HepG2 (cell line): ENCODE measurements around the gene PTPMT1. TPM values are rescaled to one million over a fixed set of nuclear protein-coding genes. Genes with fewer than 3 reads are reported as not detected.
A peak's percentile ranks its signal among the peaks of the same experiment; 100 is the strongest.

Experiments
- GFI1 ChIP-seq: sonication (generic); formaldehyde crosslinking; IDR thresholded peaks from 2 replicates; pipeline ENCODE4 v1.5.0; 2020; ENCODE audit warnings: missing genetic modification reagents, mild to moderate bottlenecking, borderline replicate concordance
- HCFC1 ChIP-seq: fragments of 150-350 bp; IDR thresholded peaks from 2 replicates; pipeline ENCODE4 v1.6.1; 2014; ENCODE audit warnings: low read depth, low read length
- KDM4B ChIP-seq: sonication (generic); formaldehyde crosslinking; IDR thresholded peaks from 2 replicates; pipeline ENCODE4 v1.4.0; 2020; ENCODE audit warnings: missing genetic modification reagents
- MTF1 ChIP-seq: sonication (generic); formaldehyde crosslinking; IDR thresholded peaks from 2 replicates; pipeline ENCODE4 v1.5.0; 2020; ENCODE audit warnings: missing genetic modification reagents
- MTF2 ChIP-seq: sonication (generic); formaldehyde crosslinking; IDR thresholded peaks from 2 replicates; pipeline ENCODE4 v1.5.0; 2020; ENCODE audit warnings: missing genetic modification reagents, borderline replicate concordance
- MYC ChIP-seq: sonication (generic); formaldehyde crosslinking; IDR thresholded peaks from 2 replicates; pipeline ENCODE4 v1.9.0; 2021; ENCODE audit warnings: missing genetic modification reagents, borderline replicate concordance
- POLR2AphosphoS5 ChIP-seq: IDR thresholded peaks from 2 replicates; pipeline ENCODE4 v1.6.1; 2012; ENCODE audit warnings: low read depth, low read length
- SALL1 ChIP-seq: sonication (generic); formaldehyde crosslinking; IDR thresholded peaks from 2 replicates; pipeline ENCODE4 v1.8.0; 2022; ENCODE audit warnings: mild to moderate bottlenecking, missing genetic modification reagents
- SAP130 ChIP-seq: IDR thresholded peaks from 2 replicates; pipeline ENCODE4 v1.6.1; 2016; ENCODE audit warnings: low read depth
- TCF7L2 ChIP-seq: IDR thresholded peaks from 2 replicates; pipeline ENCODE4 v1.6.1; 2011; ENCODE audit warnings: mild to moderate bottlenecking, low read depth, low read length, moderate library complexity
- ZNF225 ChIP-seq: sonication (generic); formaldehyde crosslinking; IDR thresholded peaks from 2 replicates; pipeline ENCODE4 v1.4.0; 2020; ENCODE audit warnings: mild to moderate bottlenecking, missing genetic modification reagents
- ZNF264 ChIP-seq: sonication (generic); formaldehyde crosslinking; IDR thresholded peaks from 2 replicates; pipeline ENCODE4 v1.4.0; 2020; ENCODE audit warnings: missing genetic modification reagents
- ZNF354B ChIP-seq: sonication (generic); formaldehyde crosslinking; IDR thresholded peaks from 2 replicates; pipeline ENCODE4 v1.8.0; 2022; ENCODE audit warnings: mild to moderate bottlenecking, missing genetic modification reagents
- ZNF563 ChIP-seq: sonication (generic); formaldehyde crosslinking; IDR thresholded peaks from 2 replicates; pipeline ENCODE4 v1.8.0; 2022; ENCODE audit warnings: mild to moderate bottlenecking, moderate library complexity, missing genetic modification reagents
- ZNF564 ChIP-seq: sonication (generic); formaldehyde crosslinking; IDR thresholded peaks from 2 replicates; pipeline ENCODE4 v1.8.1; 2023; ENCODE audit warnings: mild to moderate bottlenecking, missing genetic modification reagents
- ZNF746 ChIP-seq: sonication (generic); formaldehyde crosslinking; IDR thresholded peaks from 2 replicates; pipeline ENCODE4 v1.8.0; 2022; ENCODE audit warnings: mild to moderate bottlenecking, missing genetic modification reagents
- ZNF883 ChIP-seq: sonication (generic); formaldehyde crosslinking; IDR thresholded peaks from 2 replicates; pipeline ENCODE4 v1.5.1; 2020; ENCODE audit warnings: mild to moderate bottlenecking, missing genetic modification reagents; ENCODE audit errors: not compliant biosample characterization
- polyA plus RNA-seq, 8 experiments: library from polyadenylated mRNA; depleted of rRNA in 3 of 8; stranded (reverse) in 7 of 8; unstranded in 1 of 8; fragments of >200 nt; fragmentation: Illumina TruSeq in 4 of 8; extraction: Trizol in 4 of 8; gene quantifications; 2 replicates each; pipeline versions ENCODE4 v1.2.1 to v1.2.3, GENCODE V29; 2011 to 2016; ENCODE audit warnings: low read depth in 4 of 8, missing spikeins in 1 of 8, mixed read lengths in 1 of 8; ENCODE audit not compliant: insufficient read depth in 1 of 8
- total RNA-seq, 5 experiments: library from RNA; depleted of rRNA; stranded (reverse); fragments of >200 nt; fragmentation: Illumina TruSeq; extraction: Trizol; gene quantifications; 2 replicates each; pipeline ENCODE4 v1.2.3, GENCODE V29; 2016; ENCODE audit warnings: low read depth in 1 of 5
- TF ChIP-seq, protein P1 (sequence below), 2 experiments: fragments of 450-650 bp in 1 of 2; sonication (generic) in 1 of 2; formaldehyde crosslinking in 1 of 2; IDR thresholded peaks; 2 replicates each; pipeline versions ENCODE4 v1.6.1 to v1.8.0; 2016 to 2022; ENCODE audit warnings: antibody characterized with exemption in 1 of 2, mild to moderate bottlenecking in 1 of 2, missing genetic modification reagents in 1 of 2
- TF ChIP-seq, protein P2 (sequence below): sonication (generic); formaldehyde crosslinking; IDR thresholded peaks from 2 replicates; pipeline ENCODE4 v1.8.0; 2022; ENCODE audit warnings: missing genetic modification reagents, mild to moderate bottlenecking, borderline replicate concordance

Gene PTPMT1
- total and polyA plus RNA-seq, 2 of the 13 experiments (the other 11 are each of a cell fraction or from before 2014, with no cell fraction given) = 55.6 to 129 TPM

DNA sequence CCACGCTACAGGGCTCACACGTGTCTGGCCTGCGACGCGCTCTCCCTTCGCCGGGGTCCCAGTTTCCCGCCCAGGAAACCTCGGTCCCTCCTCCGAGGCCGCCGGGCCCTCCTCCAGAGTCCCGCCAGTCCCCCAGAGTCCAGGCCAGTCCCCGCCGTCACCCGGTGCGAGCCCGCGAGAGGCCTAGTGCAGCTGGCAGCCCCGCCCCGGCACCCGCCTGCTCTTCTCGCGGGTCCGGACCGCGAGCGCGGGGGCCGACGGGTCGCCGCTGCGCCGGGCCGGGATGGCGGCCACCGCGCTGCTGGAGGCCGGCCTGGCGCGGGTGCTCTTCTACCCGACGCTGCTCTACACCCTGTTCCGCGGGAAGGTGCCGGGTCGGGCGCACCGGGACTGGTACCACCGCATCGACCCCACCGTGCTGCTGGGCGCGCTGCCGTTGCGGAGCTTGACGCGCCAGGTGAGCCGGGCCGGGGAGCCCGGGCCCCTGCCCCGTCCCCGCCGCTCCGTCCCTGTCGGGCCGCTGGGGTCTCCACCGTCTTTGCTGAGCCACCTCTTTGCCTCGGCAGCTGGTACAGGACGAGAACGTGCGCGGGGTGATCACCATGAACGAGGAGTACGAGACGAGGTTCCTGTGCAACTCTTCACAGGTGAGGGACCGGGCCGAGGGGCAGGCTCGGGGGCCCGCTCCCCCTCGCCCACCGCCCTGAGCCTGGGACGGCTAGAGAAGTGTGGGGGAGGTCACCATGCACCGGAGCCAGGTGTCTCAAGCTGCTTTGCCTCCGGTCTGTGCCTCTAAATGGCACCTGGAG is at the start of gene PTPMT1 (continued):
- TF ChIP-seq, protein P1, sequence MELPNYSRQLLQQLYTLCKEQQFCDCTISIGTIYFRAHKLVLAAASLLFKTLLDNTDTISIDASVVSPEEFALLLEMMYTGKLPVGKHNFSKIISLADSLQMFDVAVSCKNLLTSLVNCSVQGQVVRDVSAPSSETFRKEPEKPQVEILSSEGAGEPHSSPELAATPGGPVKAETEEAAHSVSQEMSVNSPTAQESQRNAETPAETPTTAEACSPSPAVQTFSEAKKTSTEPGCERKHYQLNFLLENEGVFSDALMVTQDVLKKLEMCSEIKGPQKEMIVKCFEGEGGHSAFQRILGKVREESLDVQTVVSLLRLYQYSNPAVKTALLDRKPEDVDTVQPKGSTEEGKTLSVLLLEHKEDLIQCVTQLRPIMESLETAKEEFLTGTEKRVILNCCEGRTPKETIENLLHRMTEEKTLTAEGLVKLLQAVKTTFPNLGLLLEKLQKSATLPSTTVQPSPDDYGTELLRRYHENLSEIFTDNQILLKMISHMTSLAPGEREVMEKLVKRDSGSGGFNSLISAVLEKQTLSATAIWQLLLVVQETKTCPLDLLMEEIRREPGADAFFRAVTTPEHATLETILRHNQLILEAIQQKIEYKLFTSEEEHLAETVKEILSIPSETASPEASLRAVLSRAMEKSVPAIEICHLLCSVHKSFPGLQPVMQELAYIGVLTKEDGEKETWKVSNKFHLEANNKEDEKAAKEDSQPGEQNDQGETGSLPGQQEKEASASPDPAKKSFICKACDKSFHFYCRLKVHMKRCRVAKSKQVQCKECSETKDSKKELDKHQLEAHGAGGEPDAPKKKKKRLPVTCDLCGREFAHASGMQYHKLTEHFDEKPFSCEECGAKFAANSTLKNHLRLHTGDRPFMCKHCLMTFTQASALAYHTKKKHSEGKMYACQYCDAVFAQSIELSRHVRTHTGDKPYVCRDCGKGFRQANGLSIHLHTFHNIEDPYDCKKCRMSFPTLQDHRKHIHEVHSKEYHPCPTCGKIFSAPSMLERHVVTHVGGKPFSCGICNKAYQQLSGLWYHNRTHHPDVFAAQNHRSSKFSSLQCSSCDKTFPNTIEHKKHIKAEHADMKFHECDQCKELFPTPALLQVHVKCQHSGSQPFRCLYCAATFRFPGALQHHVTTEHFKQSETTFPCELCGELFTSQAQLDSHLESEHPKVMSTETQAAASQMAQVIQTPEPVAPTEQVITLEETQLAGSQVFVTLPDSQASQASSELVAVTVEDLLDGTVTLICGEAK (IDR thresholded peaks at IDR 0.05) = no peak
- TF ChIP-seq, protein P1 (CRISPR knock-in tag; IDR thresholded peaks at IDR 0.05) = no peak; the same call in 1 of the 2 replicates
- TF ChIP-seq MTF2 (CRISPR knock-in tag) (peak; percentile 50; the same call in 1 of the 2 replicates), TCF7L2 (no peak), ZNF883 (CRISPR knock-in tag) (no peak), MYC (peak; percentile 73), ZNF746 (peak; percentile 73; the same call in 1 of the 2 replicates), MTF1 (CRISPR knock-in tag) (no peak), ZNF225 (CRISPR knock-in tag) (peak; percentile 19; the same call in 1 of the 2 replicates), ZNF264 (no peak), GFI1 (CRISPR knock-in tag) (no peak; the same call in 1 of the 2 replicates), SAP130 (CRISPR knock-in tag) (peak; percentile 58; the same call in 1 of the 2 replicates), ZNF564 (CRISPR knock-in tag) (peak; percentile 85; the same call in 1 of the 2 replicates), SALL1 (CRISPR knock-in tag) (peak; percentile 80), ZNF354B (CRISPR knock-in tag) (no peak), ZNF563 (peak; percentile 70), KDM4B (CRISPR knock-in tag) (no peak), POLR2AphosphoS5 (peak; percentile 46), HCFC1 (no peak)
- TF ChIP-seq, protein P2, sequence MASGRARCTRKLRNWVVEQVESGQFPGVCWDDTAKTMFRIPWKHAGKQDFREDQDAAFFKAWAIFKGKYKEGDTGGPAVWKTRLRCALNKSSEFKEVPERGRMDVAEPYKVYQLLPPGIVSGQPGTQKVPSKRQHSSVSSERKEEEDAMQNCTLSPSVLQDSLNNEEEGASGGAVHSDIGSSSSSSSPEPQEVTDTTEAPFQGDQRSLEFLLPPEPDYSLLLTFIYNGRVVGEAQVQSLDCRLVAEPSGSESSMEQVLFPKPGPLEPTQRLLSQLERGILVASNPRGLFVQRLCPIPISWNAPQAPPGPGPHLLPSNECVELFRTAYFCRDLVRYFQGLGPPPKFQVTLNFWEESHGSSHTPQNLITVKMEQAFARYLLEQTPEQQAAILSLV = peak; percentile 37; the same call in 1 of the 2 replicates
